ENCODE results near the gene VAV3. TPM values are rescaled to one million over a fixed set of nuclear protein-coding genes. Genes with fewer than 3 reads are reported as not detected.
"Not testable (repeated sequence)": the region's sequence is repeated elsewhere in the genome, so short reads cannot be mapped to it uniquely, and the experiment has no call there.

VAV3 gene
- total and polyA plus RNA-seq, 4 experiments from 2014 or later: 0.43 to 2.9 (median 1.8) TPM

GRCh38 chr1:108004919-108005318, 39.9 kb upstream of the VAV3 start:
- H3K9me3 Mint-ChIP-seq; intact Hi-C loops (cut with micrococcal nuclease); H3K27me3 ChIP-seq (ENCODE audit: insufficient read depth, low read length); H3K4me3 ChIP-seq (ENCODE audit: low read length in 2 of 2); DNase-seq; H3K9me3 ChIP-seq (ENCODE audit: control insufficient read depth in 1 of 2, low read length in 2 of 2); H3K36me3 ChIP-seq (ENCODE audit: insufficient read depth, low read length); H3K27ac Mint-ChIP-seq; CTCF ChIA-PET (ENCODE audit: partially characterized antibody); H3K36me3 Mint-ChIP-seq; H3K27ac ChIP-seq (ENCODE audit: low read depth, low read length); H3K4me1 ChIP-seq (ENCODE audit: insufficient read depth, low read length); POLR2A ChIA-PET (ENCODE audit: partially characterized antibody); H3K27me3 Mint-ChIP-seq; H3K4me1 Mint-ChIP-seq: not testable (repeated sequence)
- H3K4me3 Mint-ChIP-seq: peak overlapping the region in 1 of 8 donors; percentile 32

GRCh38 chr1:108000620-108001111, 35.7 kb upstream of the VAV3 start:
- Histone ChIP-seq H3K4me3 (ENCODE audit: low read length in 2 of 2) (no peak overlapping the region), H3K27ac (ENCODE audit: low read depth, low read length) (no peak overlapping the region), H3K9me3 (ENCODE audit: control insufficient read depth in 1 of 2, low read length in 2 of 2) (no peaks in the 10 kb centered on the region), H3K36me3 (ENCODE audit: insufficient read depth, low read length) (no peaks in the 10 kb centered on the region), H3K4me1 (ENCODE audit: insufficient read depth, low read length) (no peaks in the 10 kb centered on the region), H3K27me3 (ENCODE audit: insufficient read depth, low read length) (no peaks in the 10 kb centered on the region)
- ChIA-PET CTCF (ENCODE audit: partially characterized antibody) (no interaction called here), POLR2A (ENCODE audit: partially characterized antibody) (no interaction called here)
- intact Hi-C loops (cut with micrococcal nuclease): no loop called here
- no peak overlapping the region for H3K4me3 Mint-ChIP-seq
- no peaks in the 10 kb centered on the region for H3K36me3 Mint-ChIP-seq
- no peak overlapping the region for H3K27ac Mint-ChIP-seq
- DNase-seq: no peak
- H3K4me1 Mint-ChIP-seq: no peaks in the 10 kb centered on the region
- peaks cover 0 to 3% (median 0%) of the 10 kb centered on the region in 8 donors for H3K9me3 Mint-ChIP-seq
- no peaks in the 10 kb centered on the region for H3K27me3 Mint-ChIP-seq

GRCh38 chr1:108000184-108000583, 35.2 kb upstream of the VAV3 start:
- POLR2A ChIA-PET (ENCODE audit: partially characterized antibody): no interaction called here

GRCh38 chr1:107997866-107998265, 32.9 kb upstream of the VAV3 start:
- no peak for DNase-seq
- Histone ChIP-seq H3K27ac (ENCODE audit: low read depth, low read length) (no peak overlapping the region), H3K4me3 (ENCODE audit: low read length in 2 of 2) (no peak overlapping the region), H3K36me3 (ENCODE audit: insufficient read depth, low read length) (no peaks in the 10 kb centered on the region), H3K4me1 (ENCODE audit: insufficient read depth, low read length) (no peaks in the 10 kb centered on the region), H3K9me3 (ENCODE audit: control insufficient read depth in 1 of 2, low read length in 2 of 2) (no peaks in the 10 kb centered on the region), H3K27me3 (ENCODE audit: insufficient read depth, low read length) (no peaks in the 10 kb centered on the region)
- no peak overlapping the region for H3K4me3 Mint-ChIP-seq
- CTCF ChIA-PET (ENCODE audit: partially characterized antibody): no interaction called here
- POLR2A ChIA-PET (ENCODE audit: partially characterized antibody): no interaction called here
- no peaks in the 10 kb centered on the region for H3K4me1 Mint-ChIP-seq
- intact Hi-C loops (cut with micrococcal nuclease): no loop called here
- H3K27me3 Mint-ChIP-seq: no peaks in the 10 kb centered on the region
- H3K27ac Mint-ChIP-seq: no peak overlapping the region
- no peaks in the 10 kb centered on the region for H3K36me3 Mint-ChIP-seq
- no peaks in the 10 kb centered on the region for H3K9me3 Mint-ChIP-seq

More at GRCh38 chr1:108000184-108000583, 35.2 kb upstream of the VAV3 start:
- CTCF ChIA-PET (ENCODE audit: partially characterized antibody): no interaction called here
- no peaks in the 10 kb centered on the region for H3K4me1 Mint-ChIP-seq
- Histone ChIP-seq H3K4me3 (ENCODE audit: low read length in 2 of 2) (no peak overlapping the region), H3K9me3 (ENCODE audit: control insufficient read depth in 1 of 2, low read length in 2 of 2) (no peaks in the 10 kb centered on the region), H3K27ac (ENCODE audit: low read depth, low read length) (no peak overlapping the region), H3K36me3 (ENCODE audit: insufficient read depth, low read length) (no peaks in the 10 kb centered on the region), H3K4me1 (ENCODE audit: insufficient read depth, low read length) (no peaks in the 10 kb centered on the region), H3K27me3 (ENCODE audit: insufficient read depth, low read length) (no peaks in the 10 kb centered on the region)
- intact Hi-C loops (cut with micrococcal nuclease): no loop called here
- H3K4me3 Mint-ChIP-seq: no peak overlapping the region
- no peaks in the 10 kb centered on the region for H3K27me3 Mint-ChIP-seq
- no peak overlapping the region for H3K27ac Mint-ChIP-seq
- H3K9me3 Mint-ChIP-seq: peaks cover 0 to 2% (median 0%) of the 10 kb centered on the region in 8 donors
- no peaks in the 10 kb centered on the region for H3K36me3 Mint-ChIP-seq
- no peak for DNase-seq

GRCh38 chr1:107993920-107994319, 28.9 kb upstream of the VAV3 start:
- H3K9me3 Mint-ChIP-seq: no peaks in the 10 kb centered on the region
- no peaks in the 10 kb centered on the region for H3K36me3 Mint-ChIP-seq

GRCh38 chr1:107992347-107992746, 27.4 kb upstream of the VAV3 start:
- Histone ChIP-seq H3K4me1 (ENCODE audit: insufficient read depth, low read length) (no peaks in the 10 kb centered on the region), H3K27me3 (ENCODE audit: insufficient read depth, low read length) (no peaks in the 10 kb centered on the region), H3K9me3 (ENCODE audit: control insufficient read depth in 1 of 2, low read length in 2 of 2) (no peaks in the 10 kb centered on the region), H3K36me3 (ENCODE audit: insufficient read depth, low read length) (no peaks in the 10 kb centered on the region), H3K4me3 (ENCODE audit: low read length in 2 of 2) (no peak overlapping the region), H3K27ac (ENCODE audit: low read depth, low read length) (no peak overlapping the region)
- intact Hi-C loops (cut with micrococcal nuclease): no loop called here
- H3K4me1 Mint-ChIP-seq: no peaks in the 10 kb centered on the region
- CTCF ChIA-PET (ENCODE audit: partially characterized antibody): interaction anchor here (1.0 kb wide), 1 partner anchor 22 kb away, joined by 3 read pairs; no protein-coding TSS in a partner anchor
- H3K36me3 Mint-ChIP-seq: no peaks in the 10 kb centered on the region
- DNase-seq: no peak
- no peak overlapping the region for H3K4me3 Mint-ChIP-seq
- no peaks in the 10 kb centered on the region for H3K27me3 Mint-ChIP-seq
- H3K9me3 Mint-ChIP-seq: no peaks in the 10 kb centered on the region
- no peak overlapping the region for H3K27ac Mint-ChIP-seq
- POLR2A ChIA-PET (ENCODE audit: partially characterized antibody): no interaction called here

More at GRCh38 chr1:107993920-107994319, 28.9 kb upstream of the VAV3 start:
- H3K4me3 ChIP-seq (ENCODE audit: low read length in 2 of 2): no peak overlapping the region
- no peaks in the 10 kb centered on the region for H3K27me3 ChIP-seq (ENCODE audit: insufficient read depth, low read length)
- H3K4me1 ChIP-seq (ENCODE audit: insufficient read depth, low read length): no peaks in the 10 kb centered on the region
- intact Hi-C loops (cut with micrococcal nuclease): no loop called here
- H3K4me1 Mint-ChIP-seq: no peaks in the 10 kb centered on the region
- no peak overlapping the region for H3K27ac Mint-ChIP-seq
- DNase-seq: no peak
- no peak overlapping the region for H3K4me3 Mint-ChIP-seq
- POLR2A ChIA-PET (ENCODE audit: partially characterized antibody): no interaction called here
- CTCF ChIA-PET (ENCODE audit: partially characterized antibody): no interaction called here
- H3K27ac ChIP-seq (ENCODE audit: low read depth, low read length): no peak overlapping the region
- no peaks in the 10 kb centered on the region for H3K27me3 Mint-ChIP-seq
- no peaks in the 10 kb centered on the region for H3K9me3 ChIP-seq (ENCODE audit: control insufficient read depth in 1 of 2, low read length in 2 of 2)
- H3K36me3 ChIP-seq (ENCODE audit: insufficient read depth, low read length): no peaks in the 10 kb centered on the region

- H3K4me1 Mint-ChIP-seq: no peaks in the 10 kb centered on the region
- no peak overlapping the region for H3K4me3 Mint-ChIP-seq
- H3K9me3 Mint-ChIP-seq: no peaks in the 10 kb centered on the region
- CTCF ChIA-PET (ENCODE audit: partially characterized antibody): interaction anchor here (1.0 kb wide), 1 partner anchor 22 kb away, joined by 3 read pairs; no protein-coding TSS in a partner anchor
- intact Hi-C loops (cut with micrococcal nuclease): no loop called here
- H3K27me3 Mint-ChIP-seq: no peaks in the 10 kb centered on the region
- Histone ChIP-seq H3K4me1 (ENCODE audit: insufficient read depth, low read length) (no peaks in the 10 kb centered on the region), H3K36me3 (ENCODE audit: insufficient read depth, low read length) (no peaks in the 10 kb centered on the region), H3K27me3 (ENCODE audit: insufficient read depth, low read length) (no peaks in the 10 kb centered on the region), H3K27ac (ENCODE audit: low read depth, low read length) (no peak overlapping the region), H3K4me3 (ENCODE audit: low read length in 2 of 2) (no peak overlapping the region), H3K9me3 (ENCODE audit: control insufficient read depth in 1 of 2, low read length in 2 of 2) (no peaks in the 10 kb centered on the region)
- H3K36me3 Mint-ChIP-seq: no peaks in the 10 kb centered on the region
- POLR2A ChIA-PET (ENCODE audit: partially characterized antibody): no interaction called here
- DNase-seq: no peak
- no peak overlapping the region for H3K27ac Mint-ChIP-seq
Measured at GRCh38 chr1:107991371-107992066, 26.5 kb upstream of the VAV3 start.

Data from CD4-positive, alpha-beta memory T cell (primary cell).